ENCODE results near the gene C5orf52. TPM values are rescaled to one million over a fixed set of nuclear protein-coding genes. Genes with fewer than 3 reads are reported as not detected.
"Not testable (repeated sequence)": the region's sequence is repeated elsewhere in the genome, so short reads cannot be mapped to it uniquely, and the experiment has no call there.

Gene C5orf52
- total RNA-seq, 1 donor from 2014 or later, result not detected

- no peak overlapping the region for H3K4me3 Mint-ChIP-seq
- no peaks in the 10 kb centered on the region for H3K4me1 Mint-ChIP-seq (ENCODE audit: unreplicated experiment)
- no peak for DNase-seq (ENCODE audit: extremely low spot score, unreplicated experiment)
Observed at GRCh38 chr5:157680239-157680638, 8.9 kb downstream of the C5orf52 start.

GRCh38 chr5:157681048-157681447 is 9.7 kb downstream of the C5orf52 start:
- no peaks in the 10 kb centered on the region for H3K27me3 Mint-ChIP-seq
- DNase-seq (ENCODE audit: extremely low spot score, unreplicated experiment), result no peak
- H3K36me3 Mint-ChIP-seq, result no peaks in the 10 kb centered on the region
- H3K9me3 Mint-ChIP-seq, result no peaks in the 10 kb centered on the region
- H3K27ac Mint-ChIP-seq, result no peak overlapping the region
- TF ChIP-seq CTCF (conservative IDR thresholded peaks at IDR 0.05), result no peak
- H3K4me1 Mint-ChIP-seq (ENCODE audit: unreplicated experiment), result no peaks in the 10 kb centered on the region
- H3K4me3 Mint-ChIP-seq, result no peak overlapping the region

More at GRCh38 chr5:157680239-157680638, 8.9 kb downstream of the C5orf52 start:
- Mint-ChIP-seq H3K36me3 (no peaks in the 10 kb centered on the region), H3K27me3 (no peaks in the 10 kb centered on the region), H3K9me3 (no peaks in the 10 kb centered on the region), H3K27ac (no peak overlapping the region)
- no peak for TF ChIP-seq CTCF (conservative IDR thresholded peaks at IDR 0.05)

GRCh38 chr5:157682257-157682656 is 10.9 kb downstream of the C5orf52 start:
- no peaks in the 10 kb centered on the region for H3K36me3 Mint-ChIP-seq
- no peak for DNase-seq (ENCODE audit: extremely low spot score, unreplicated experiment)
- no peak overlapping the region for H3K4me3 Mint-ChIP-seq
- H3K27ac Mint-ChIP-seq, result no peak overlapping the region
- H3K27me3 Mint-ChIP-seq, result no peaks in the 10 kb centered on the region
- no peaks in the 10 kb centered on the region for H3K4me1 Mint-ChIP-seq (ENCODE audit: unreplicated experiment)
- H3K9me3 Mint-ChIP-seq, result no peaks in the 10 kb centered on the region
- no peak for TF ChIP-seq CTCF (conservative IDR thresholded peaks at IDR 0.05)

GRCh38 chr5:157686276-157687197 is 15.2 kb downstream of the C5orf52 start:
- not testable (repeated sequence) for H3K27ac Mint-ChIP-seq, H3K9me3 Mint-ChIP-seq

GRCh38 chr5:157687198-157687554 is 15.8 kb downstream of the C5orf52 start:
- peaks cover 7% of the 10 kb centered on the region for H3K9me3 Mint-ChIP-seq
- H3K36me3 Mint-ChIP-seq, result peaks cover 6% of the 10 kb centered on the region
- no peak for DNase-seq (ENCODE audit: extremely low spot score, unreplicated experiment)
- no peak for TF ChIP-seq CTCF (conservative IDR thresholded peaks at IDR 0.05)
- H3K27ac Mint-ChIP-seq, result no peak overlapping the region
- H3K4me3 Mint-ChIP-seq, result no peak overlapping the region
- no peaks in the 10 kb centered on the region for H3K27me3 Mint-ChIP-seq
- no peaks in the 10 kb centered on the region for H3K4me1 Mint-ChIP-seq (ENCODE audit: unreplicated experiment)

More at GRCh38 chr5:157686276-157687197, 15.2 kb downstream of the C5orf52 start:
- H3K4me3 Mint-ChIP-seq; H3K4me1 Mint-ChIP-seq (ENCODE audit: unreplicated experiment); H3K27me3 Mint-ChIP-seq; H3K36me3 Mint-ChIP-seq: not testable (repeated sequence)
- peak; percentile 40 for DNase-seq (ENCODE audit: extremely low spot score, unreplicated experiment)

GRCh38 chr5:157689942-157690689 is 18.8 kb downstream of the C5orf52 start:
- Mint-ChIP-seq H3K36me3 (peaks cover 6% of the 10 kb centered on the region), H3K4me1 (ENCODE audit: unreplicated experiment) (no peaks in the 10 kb centered on the region), H3K27me3 (no peaks in the 10 kb centered on the region), H3K9me3 (peaks cover 7% of the 10 kb centered on the region), H3K4me3 (no peak overlapping the region), H3K27ac (no peak overlapping the region)
- peak; percentile 67 for DNase-seq (ENCODE audit: extremely low spot score, unreplicated experiment)
- TF ChIP-seq CTCF (conservative IDR thresholded peaks at IDR 0.05), result no peak

Measured in type B pancreatic cell (in vitro differentiated cells).